22Rv1 (cell line): Measurements from ENCODE around the gene U2SURP.

Source experiments
- ZFX ChIP-seq: fragments of 450-650 bp; IDR thresholded peaks from 2 replicates; pipeline ENCODE4 v1.6.1; 2017; ENCODE audit warnings: antibody characterized with exemption, borderline replicate concordance
- TF ChIP-seq, protein P1 (sequence below): fragments of 450-650 bp; IDR thresholded peaks from 2 replicates; pipeline ENCODE4 v1.5.1; 2017; ENCODE audit warnings: mild to moderate bottlenecking

DNA sequence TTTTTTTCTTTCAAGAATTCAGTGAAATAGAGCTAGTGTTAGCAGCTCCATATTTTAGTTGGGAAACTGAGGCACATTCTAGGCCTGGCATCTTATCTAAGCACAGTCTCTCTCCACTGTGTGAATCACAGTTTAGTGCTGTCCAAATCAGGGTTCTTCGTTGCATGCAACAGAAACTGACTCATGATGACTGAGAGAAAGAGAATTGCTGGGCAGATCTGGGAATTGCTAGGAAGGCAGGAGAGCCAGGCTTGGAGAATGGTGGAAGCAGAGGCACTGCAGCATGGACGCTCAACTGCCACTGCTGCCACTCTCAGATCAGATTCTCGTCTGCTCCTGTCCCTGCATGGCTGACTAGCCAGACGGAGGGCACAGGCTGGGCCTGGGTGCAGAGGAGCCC is 77.5 kb downstream of the U2SURP start:
- TF ChIP-seq, protein P1, sequence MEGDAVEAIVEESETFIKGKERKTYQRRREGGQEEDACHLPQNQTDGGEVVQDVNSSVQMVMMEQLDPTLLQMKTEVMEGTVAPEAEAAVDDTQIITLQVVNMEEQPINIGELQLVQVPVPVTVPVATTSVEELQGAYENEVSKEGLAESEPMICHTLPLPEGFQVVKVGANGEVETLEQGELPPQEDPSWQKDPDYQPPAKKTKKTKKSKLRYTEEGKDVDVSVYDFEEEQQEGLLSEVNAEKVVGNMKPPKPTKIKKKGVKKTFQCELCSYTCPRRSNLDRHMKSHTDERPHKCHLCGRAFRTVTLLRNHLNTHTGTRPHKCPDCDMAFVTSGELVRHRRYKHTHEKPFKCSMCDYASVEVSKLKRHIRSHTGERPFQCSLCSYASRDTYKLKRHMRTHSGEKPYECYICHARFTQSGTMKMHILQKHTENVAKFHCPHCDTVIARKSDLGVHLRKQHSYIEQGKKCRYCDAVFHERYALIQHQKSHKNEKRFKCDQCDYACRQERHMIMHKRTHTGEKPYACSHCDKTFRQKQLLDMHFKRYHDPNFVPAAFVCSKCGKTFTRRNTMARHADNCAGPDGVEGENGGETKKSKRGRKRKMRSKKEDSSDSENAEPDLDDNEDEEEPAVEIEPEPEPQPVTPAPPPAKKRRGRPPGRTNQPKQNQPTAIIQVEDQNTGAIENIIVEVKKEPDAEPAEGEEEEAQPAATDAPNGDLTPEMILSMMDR, result no peak
- no peak for TF ChIP-seq ZFX
